PC-3 (cell line): Measurements from ENCODE around the gene PRC1. TPM values are rescaled to one million over a fixed set of nuclear protein-coding genes. Genes with fewer than 3 reads are reported as not detected.

Experiments
- ATAC-seq: fragments of 200-7000 bp; cut with Tn5 transposase; 2 replicates; pipeline ENCODE4 v1.9.1; 2020; ENCODE audit warnings: mild to moderate bottlenecking, moderate library complexity
- BruUV-seq: library from RNA; stranded (reverse); fragments of 400-500 nt; replicated peaks from 2 replicates; lab custom pipeline; 2021; lab: Mats Ljungman, UMichigan
- CTCF ChIA-PET: fragments of 300-600 bp; sonication (Branson Sonifier 250); formaldehyde crosslinking; loops from one replicate; lab custom pipeline; 2022; ENCODE audit warnings: antibody characterized with exemption; lab: Charles Lee
- POLR2A ChIA-PET: fragments of 300-600 bp; sonication (Branson Sonifier 250); formaldehyde crosslinking; loops from one replicate; lab custom pipeline; 2022; ENCODE audit warnings: antibody characterized with exemption; ENCODE audit not compliant: unreplicated experiment; lab: Charles Lee
- DNase-seq: peaks from one replicate; pipeline ENCODE4 v3.0.0-alpha.2; 2015
- H2AFZ ChIP-seq: fragments of 300-600 bp; sonication (generic); 2 replicates; pipeline ENCODE4 v1.6.0; 2016; ENCODE audit warnings: antibody characterized with exemption, low read length
- H3F3A ChIP-seq: fragments of 300-600 bp; sonication (generic); one replicate; pipeline ENCODE4 v1.6.0; 2017; ENCODE audit warnings: antibody characterized with exemption, low read length, control low read depth, mild to moderate bottlenecking; ENCODE audit not compliant: unreplicated experiment
- H3K27ac ChIP-seq: fragments of 300-600 bp; sonication (generic); 2 replicates; pipeline ENCODE4 v1.5.1; 2016; ENCODE audit warnings: mild to moderate bottlenecking, low read length
- H3K27me3 ChIP-seq: fragments of 300-600 bp; sonication (generic); 2 replicates; pipeline ENCODE4 v1.6.1; 2016; ENCODE audit warnings: low read length, mixed read lengths
- H3K36me3 ChIP-seq: fragments of 300-600 bp; sonication (generic); 2 replicates; pipeline ENCODE4 v1.6.1; 2016; ENCODE audit warnings: low read depth, mixed run types, low read length, mixed read lengths
- H3K4me1 ChIP-seq: fragments of 300-600 bp; sonication (generic); 2 replicates; pipeline ENCODE4 v1.5.1; 2016; ENCODE audit warnings: low read length; ENCODE audit not compliant: insufficient read depth
- H3K4me2 ChIP-seq: fragments of 300-600 bp; sonication (generic); 2 replicates; pipeline ENCODE4 v1.6.0; 2016; ENCODE audit warnings: low read length
- H3K4me3 ChIP-seq: fragments of 300-600 bp; sonication (generic); 2 replicates; pipeline ENCODE4 v1.5.1; 2016; ENCODE audit warnings: mild to moderate bottlenecking, low read length, mixed read lengths
- H3K79me2 ChIP-seq: fragments of 300-600 bp; sonication (generic); 2 replicates; pipeline ENCODE4 v1.6.1; 2017; ENCODE audit warnings: low read length, mixed read lengths
- H3K9ac ChIP-seq: fragments of 300-600 bp; sonication (generic); 2 replicates; pipeline ENCODE4 v1.6.0; 2016; ENCODE audit warnings: mild to moderate bottlenecking, low read length
- H3K9me2 ChIP-seq: fragments of 300-600 bp; sonication (generic); replicated peaks from 2 replicates; pipeline ENCODE4 v1.6.1; 2016; ENCODE audit warnings: mixed run types, low read length, mixed read lengths
- H3K9me3 ChIP-seq: fragments of 300-600 bp; sonication (generic); 2 replicates; pipeline ENCODE4 v1.6.1; 2016; ENCODE audit warnings: low read length, mixed read lengths
- H4K20me1 ChIP-seq: fragments of 300-600 bp; sonication (generic); 2 replicates; pipeline ENCODE4 v1.6.1; 2016; ENCODE audit warnings: low read length, mixed read lengths
- EZH2 ChIP-seq: fragments of 300-600 bp; sonication (generic); IDR thresholded peaks from one replicate; pipeline ENCODE4 v1.6.1; 2017; ENCODE audit warnings: antibody characterized with exemption, mild to moderate bottlenecking, low read length; ENCODE audit not compliant: unreplicated experiment
- EZH2phosphoT487 ChIP-seq: fragments of 300-600 bp; sonication (generic); IDR thresholded peaks from 2 replicates; pipeline ENCODE4 v1.6.1; 2018; ENCODE audit warnings: mild to moderate bottlenecking, antibody characterized with exemption, low read length, borderline replicate concordance
- intact Hi-C: fragments of 100-400 bp; cut with micrococcal nuclease; formaldehyde crosslinking; loops from 2 replicates; pipeline ENCODE4 v1.9.0; 2023
- total RNA-seq: library from RNA; depleted of rRNA; stranded (reverse); fragments of >200 nt; gene quantifications from 2 replicates; pipeline ENCODE4 v1.2.3, GENCODE V29; 2014
- TF ChIP-seq, protein P1 (sequence below): fragments of 300-600 bp; sonication (generic); conservative IDR thresholded peaks from 2 replicates; pipeline ENCODE4 v1.5.1; 2017; ENCODE audit warnings: antibody characterized with exemption, low read depth, mild to moderate bottlenecking, low read length

Gene PRC1
- total RNA-seq, 1 experiment from 2014 or later, result 236 TPM

DNA sequence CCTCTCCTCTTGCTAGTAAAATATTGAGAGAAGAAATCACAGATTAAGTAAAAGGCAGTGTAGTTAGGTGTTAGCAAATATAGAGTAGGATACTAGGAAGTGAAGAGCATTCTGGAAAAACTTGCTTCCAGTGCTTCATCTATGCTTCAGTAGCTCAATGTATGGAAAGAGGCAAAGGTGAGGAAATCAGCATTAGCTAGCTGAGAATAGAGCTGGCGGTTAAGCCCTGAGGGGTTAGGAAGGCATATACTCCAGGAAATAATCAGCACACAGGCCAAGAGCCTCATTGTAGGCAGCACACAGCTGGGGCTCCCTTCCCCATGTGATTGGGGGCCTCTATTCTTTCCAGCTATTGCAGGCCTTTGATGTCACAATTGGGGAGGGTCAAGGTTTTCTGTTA, 25.9 kb downstream of the PRC1 start:
- BruUV-seq, result no TSS peak
- ChIA-PET CTCF (no interaction called here), POLR2A (no interaction called here)
- no peaks in the 10 kb centered on the region for H3K9me2 ChIP-seq
- TF ChIP-seq, protein P1, sequence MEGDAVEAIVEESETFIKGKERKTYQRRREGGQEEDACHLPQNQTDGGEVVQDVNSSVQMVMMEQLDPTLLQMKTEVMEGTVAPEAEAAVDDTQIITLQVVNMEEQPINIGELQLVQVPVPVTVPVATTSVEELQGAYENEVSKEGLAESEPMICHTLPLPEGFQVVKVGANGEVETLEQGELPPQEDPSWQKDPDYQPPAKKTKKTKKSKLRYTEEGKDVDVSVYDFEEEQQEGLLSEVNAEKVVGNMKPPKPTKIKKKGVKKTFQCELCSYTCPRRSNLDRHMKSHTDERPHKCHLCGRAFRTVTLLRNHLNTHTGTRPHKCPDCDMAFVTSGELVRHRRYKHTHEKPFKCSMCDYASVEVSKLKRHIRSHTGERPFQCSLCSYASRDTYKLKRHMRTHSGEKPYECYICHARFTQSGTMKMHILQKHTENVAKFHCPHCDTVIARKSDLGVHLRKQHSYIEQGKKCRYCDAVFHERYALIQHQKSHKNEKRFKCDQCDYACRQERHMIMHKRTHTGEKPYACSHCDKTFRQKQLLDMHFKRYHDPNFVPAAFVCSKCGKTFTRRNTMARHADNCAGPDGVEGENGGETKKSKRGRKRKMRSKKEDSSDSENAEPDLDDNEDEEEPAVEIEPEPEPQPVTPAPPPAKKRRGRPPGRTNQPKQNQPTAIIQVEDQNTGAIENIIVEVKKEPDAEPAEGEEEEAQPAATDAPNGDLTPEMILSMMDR, result no peak
- TF ChIP-seq EZH2, result no peak
- intact Hi-C loops, result no loop called here
- no peak overlapping the region for H3K27ac ChIP-seq
- no peaks in the 10 kb centered on the region for H3K79me2 ChIP-seq
- H2AFZ ChIP-seq, result no peak overlapping the region
- H3K9ac ChIP-seq, result no peak overlapping the region
- DNase-seq, result no peak
- no peak for ATAC-seq
- no peaks in the 10 kb centered on the region for H3K27me3 ChIP-seq
- H3F3A ChIP-seq, result no peaks in the 10 kb centered on the region
- peaks cover 46% of the 10 kb centered on the region for H3K36me3 ChIP-seq
- H3K4me3 ChIP-seq, result no peak overlapping the region
- no peaks in the 10 kb centered on the region for H3K4me1 ChIP-seq
- no peaks in the 10 kb centered on the region for H4K20me1 ChIP-seq
- H3K4me2 ChIP-seq, result no peak overlapping the region
- H3K9me3 ChIP-seq, result no peaks in the 10 kb centered on the region

DNA sequence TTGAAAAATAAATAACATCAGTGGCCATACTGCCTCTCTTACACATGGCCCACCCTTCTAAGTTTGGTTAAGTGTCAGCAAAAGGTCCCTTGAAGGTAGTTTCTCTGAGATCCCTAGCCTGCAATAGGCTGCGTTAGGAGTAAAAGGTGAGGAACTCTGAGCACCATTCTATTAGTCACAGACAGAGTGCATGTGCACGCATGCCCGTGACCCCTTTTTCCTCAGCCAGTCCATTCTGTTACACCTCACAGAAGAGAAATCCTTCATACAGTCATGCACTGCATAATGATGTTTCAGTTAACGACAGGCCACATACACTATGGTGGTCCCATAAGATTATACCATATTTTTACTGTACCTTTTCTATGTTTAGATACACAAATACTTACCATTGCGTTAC, 27.1 kb downstream of the PRC1 start:
- CTCF ChIA-PET, result no interaction called here
- Histone ChIP-seq H3K9ac (no peak overlapping the region), H3K9me2 (no peaks in the 10 kb centered on the region), H3K36me3 (peaks cover 50% of the 10 kb centered on the region), H3K9me3 (no peaks in the 10 kb centered on the region), H3K79me2 (no peaks in the 10 kb centered on the region), H3F3A (no peaks in the 10 kb centered on the region), H3K27ac (no peak overlapping the region), H3K4me2 (no peak overlapping the region), H4K20me1 (no peaks in the 10 kb centered on the region), H2AFZ (no peak overlapping the region), H3K4me3 (no peak overlapping the region), H3K4me1 (no peaks in the 10 kb centered on the region), H3K27me3 (no peaks in the 10 kb centered on the region)
- POLR2A ChIA-PET, result no interaction called here
- ATAC-seq, result no peak
- intact Hi-C loops, result no loop called here
- DNase-seq, result no peak
- TF ChIP-seq EZH2phosphoT487 (no peak), EZH2 (no peak)
- TF ChIP-seq, protein P1, result no peak
- BruUV-seq, result no TSS peak

DNA sequence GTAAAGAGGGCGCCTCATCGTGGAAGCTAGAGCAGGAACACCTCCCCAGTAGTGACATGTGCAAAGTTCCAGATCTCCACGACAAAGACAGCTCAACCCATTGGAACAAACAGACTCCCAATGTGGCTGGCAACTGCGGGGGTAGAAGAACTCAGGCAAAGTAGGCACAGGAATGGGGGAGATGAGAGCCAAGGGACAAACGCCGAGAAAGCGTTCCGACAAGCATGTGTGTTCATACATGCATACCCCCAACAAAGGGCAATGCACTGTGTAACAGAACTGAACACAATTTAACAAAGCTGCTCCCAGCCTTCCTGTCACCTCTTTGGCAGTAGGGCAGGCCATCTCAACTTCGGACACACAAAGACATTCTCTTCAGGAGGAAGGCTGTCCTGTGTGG, 28.1 kb downstream of the PRC1 start:
- ChIA-PET CTCF (no interaction called here), POLR2A (no interaction called here)
- Histone ChIP-seq H2AFZ (no peak overlapping the region), H3K9me2 (no peaks in the 10 kb centered on the region), H3K4me1 (no peaks in the 10 kb centered on the region), H3K27me3 (no peaks in the 10 kb centered on the region), H3K36me3 (peaks cover 53% of the 10 kb centered on the region), H4K20me1 (no peaks in the 10 kb centered on the region), H3K27ac (no peak overlapping the region), H3K9ac (no peak overlapping the region), H3K79me2 (no peaks in the 10 kb centered on the region), H3K4me3 (no peak overlapping the region), H3F3A (no peaks in the 10 kb centered on the region), H3K4me2 (no peak overlapping the region), H3K9me3 (no peaks in the 10 kb centered on the region)
- intact Hi-C loops, result no loop called here
- DNase-seq (no peak), ATAC-seq (no peak)
- no peak for TF ChIP-seq EZH2
- no peak for TF ChIP-seq EZH2phosphoT487
- TF ChIP-seq, protein P1, result no peak
- BruUV-seq, result TSS peak; percentile 43
